ENCODE measurements around the gene RABL6.

DNA sequence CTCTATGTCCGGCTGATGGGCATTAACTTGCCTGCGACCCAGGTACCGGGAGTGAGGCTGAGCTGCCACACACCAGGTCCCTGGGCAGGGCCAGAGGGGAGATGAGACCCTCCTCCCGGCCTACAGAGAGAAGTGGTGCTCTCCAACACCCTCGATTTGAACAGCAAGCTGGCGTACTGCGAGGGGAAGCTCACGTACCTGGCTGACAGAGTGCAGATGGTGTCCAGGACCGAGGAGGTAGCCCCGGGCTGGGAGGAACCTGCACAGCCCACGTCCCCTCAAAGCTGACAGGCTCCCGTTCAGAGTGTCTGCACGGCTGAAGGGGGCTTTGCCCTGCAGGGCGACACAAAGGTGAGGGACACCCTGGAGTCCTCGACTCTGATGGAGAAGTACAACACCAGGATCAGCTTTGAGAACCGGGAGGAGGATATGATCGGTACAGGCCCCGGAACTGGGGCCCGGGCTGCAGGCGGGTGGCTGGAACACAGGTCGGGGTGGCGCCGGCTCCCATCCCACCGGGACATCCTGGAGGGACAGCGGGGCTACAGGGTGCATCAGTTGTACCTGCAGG is 1.0 kb upstream of the RABL6 start:
- TF ChIP-seq EZH2phosphoT487 (IDR thresholded peaks at IDR 0.05; ENCODE audit: borderline replicate concordance, low read depth, low read length) = no peak
- TF ChIP-seq, protein P1, sequence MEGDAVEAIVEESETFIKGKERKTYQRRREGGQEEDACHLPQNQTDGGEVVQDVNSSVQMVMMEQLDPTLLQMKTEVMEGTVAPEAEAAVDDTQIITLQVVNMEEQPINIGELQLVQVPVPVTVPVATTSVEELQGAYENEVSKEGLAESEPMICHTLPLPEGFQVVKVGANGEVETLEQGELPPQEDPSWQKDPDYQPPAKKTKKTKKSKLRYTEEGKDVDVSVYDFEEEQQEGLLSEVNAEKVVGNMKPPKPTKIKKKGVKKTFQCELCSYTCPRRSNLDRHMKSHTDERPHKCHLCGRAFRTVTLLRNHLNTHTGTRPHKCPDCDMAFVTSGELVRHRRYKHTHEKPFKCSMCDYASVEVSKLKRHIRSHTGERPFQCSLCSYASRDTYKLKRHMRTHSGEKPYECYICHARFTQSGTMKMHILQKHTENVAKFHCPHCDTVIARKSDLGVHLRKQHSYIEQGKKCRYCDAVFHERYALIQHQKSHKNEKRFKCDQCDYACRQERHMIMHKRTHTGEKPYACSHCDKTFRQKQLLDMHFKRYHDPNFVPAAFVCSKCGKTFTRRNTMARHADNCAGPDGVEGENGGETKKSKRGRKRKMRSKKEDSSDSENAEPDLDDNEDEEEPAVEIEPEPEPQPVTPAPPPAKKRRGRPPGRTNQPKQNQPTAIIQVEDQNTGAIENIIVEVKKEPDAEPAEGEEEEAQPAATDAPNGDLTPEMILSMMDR (conservative IDR thresholded peaks at IDR 0.05; ENCODE audit: low read length) = no peak
